ENCODE data around the gene PRRX1.

The PRRX1 gene

DNA sequence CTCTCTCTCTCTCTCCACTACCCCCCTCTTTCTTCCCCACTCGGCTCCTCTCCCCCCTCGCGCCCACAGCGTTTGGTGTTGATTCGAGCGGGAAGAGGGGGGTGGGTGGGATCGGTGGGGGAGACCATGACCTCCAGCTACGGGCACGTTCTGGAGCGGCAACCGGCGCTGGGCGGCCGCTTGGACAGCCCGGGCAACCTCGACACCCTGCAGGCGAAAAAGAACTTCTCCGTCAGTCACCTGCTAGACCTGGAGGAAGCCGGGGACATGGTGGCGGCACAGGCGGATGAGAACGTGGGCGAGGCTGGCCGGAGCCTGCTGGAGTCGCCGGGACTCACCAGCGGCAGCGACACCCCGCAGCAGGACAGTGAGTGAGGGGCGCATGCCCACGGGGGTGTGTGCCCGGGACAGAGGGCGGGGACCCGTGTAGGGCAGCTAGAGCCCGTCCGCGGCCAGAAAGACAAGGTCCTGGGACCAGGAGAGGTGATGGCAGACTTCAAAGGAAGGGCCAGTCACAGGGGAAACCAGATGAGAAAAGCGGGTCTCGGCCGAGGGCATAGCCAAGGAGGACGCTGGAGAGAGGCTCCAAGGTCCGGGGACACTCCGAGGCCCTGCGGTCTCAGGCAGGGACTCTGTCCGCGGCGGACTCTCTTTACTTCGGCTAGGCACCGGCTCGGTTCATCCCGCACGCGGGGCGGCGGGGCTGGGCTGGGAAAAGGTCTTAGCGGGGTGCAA lies at the start of gene PRRX1:
TSS of gene PRRX1 (plus strand) at position 39 of the 735 bp plus-strand sequence. CDS start at position 127, 88 bp downstream.
- DNase-seq: no peak

DNA sequence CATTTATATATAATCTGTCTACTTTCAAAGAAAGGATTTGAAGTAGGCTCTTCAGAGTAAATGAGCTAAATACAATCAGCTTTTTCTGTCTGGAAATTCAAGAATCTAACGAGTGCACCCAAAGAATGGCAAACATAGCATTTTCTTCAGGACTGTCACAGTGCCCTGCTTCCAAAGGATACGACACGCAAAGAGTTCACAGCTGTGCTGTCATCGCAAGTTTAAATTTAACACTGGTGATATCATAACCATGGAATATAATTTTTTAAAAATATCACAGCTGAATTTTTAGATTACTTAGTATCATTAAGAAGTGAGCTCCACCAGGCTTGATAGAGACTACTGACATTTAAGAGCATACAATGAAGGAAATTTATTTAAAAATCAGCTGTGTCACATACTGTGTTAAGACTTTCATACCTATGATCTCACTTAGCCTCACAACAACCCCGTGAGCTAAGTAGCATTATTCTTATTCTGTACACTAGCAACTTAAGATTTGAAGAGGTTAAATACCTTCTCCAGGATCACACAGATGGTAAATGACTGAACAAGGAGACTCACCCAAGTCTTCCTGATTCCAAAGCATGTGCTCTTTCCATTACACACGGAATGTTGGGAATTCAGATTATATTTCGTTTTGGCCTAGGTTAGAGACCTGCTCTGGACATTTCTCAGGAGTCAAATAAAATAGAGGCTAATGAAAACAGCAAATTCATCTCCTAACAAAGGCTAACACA lies 46.2 kb upstream of the PRRX1 start:
- DNase-seq: no peak

DNA sequence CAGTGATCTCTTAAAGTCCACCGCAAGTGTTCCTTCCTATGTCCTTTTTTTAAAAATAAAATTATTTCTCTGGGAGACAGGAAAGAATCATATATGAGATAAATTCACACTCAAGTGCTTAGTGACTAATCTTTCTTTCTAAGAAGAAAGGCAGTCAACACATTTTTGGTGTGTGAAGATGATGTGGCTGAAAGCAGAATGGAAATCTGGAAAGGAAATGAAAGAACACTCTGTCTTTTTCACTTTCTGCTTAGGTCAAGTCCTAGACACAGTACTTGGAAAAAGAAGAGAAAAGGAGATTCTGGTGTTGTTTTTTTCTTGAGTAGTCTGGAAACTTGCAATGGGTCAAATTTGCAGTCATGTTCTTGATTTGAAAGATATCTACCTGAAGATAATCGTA lies 45.5 kb upstream of the PRRX1 start:
- DNase-seq: no peak

DNA sequence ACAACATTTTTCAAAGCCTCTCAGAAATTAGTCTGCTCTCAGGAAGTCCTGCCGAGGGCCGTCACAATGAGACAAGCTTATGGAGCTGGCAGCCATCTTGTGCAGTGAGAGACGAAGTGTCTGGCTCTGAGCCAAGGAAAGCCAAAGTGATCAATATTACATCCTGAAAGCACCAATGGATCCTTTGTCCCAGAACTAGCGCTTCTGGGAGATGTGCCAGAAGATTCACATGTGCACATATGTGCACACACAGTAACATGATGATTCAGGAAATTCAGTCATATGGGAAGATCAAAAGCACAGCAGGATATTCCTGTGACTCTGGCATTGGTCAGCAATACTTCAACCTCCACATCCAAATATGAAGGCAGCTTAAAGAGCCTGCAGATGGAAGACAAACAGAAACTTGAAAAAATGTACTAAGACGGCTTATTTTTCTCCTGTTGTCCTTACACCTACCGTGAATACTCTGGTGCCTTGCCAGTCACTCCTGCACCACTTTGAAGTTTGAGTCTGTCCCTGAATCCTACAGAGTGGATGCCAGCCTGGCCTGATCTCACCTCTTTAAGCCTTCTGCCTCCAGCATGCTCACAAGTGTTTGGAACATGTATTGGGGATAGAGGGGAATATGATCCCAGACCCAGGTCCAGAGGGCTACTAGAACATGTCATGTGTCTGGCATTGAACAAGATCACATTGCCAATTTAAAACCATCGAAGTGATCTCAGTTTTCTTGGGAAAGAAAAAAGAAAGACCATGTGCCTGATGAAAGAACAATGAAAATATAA lies 44.5 kb upstream of the PRRX1 start:
- DNase-seq: peak; percentile 81

GRCh38 chr1:170620164-170620563 lies 43.8 kb upstream of the PRRX1 start:
- no peak for DNase-seq

DNA sequence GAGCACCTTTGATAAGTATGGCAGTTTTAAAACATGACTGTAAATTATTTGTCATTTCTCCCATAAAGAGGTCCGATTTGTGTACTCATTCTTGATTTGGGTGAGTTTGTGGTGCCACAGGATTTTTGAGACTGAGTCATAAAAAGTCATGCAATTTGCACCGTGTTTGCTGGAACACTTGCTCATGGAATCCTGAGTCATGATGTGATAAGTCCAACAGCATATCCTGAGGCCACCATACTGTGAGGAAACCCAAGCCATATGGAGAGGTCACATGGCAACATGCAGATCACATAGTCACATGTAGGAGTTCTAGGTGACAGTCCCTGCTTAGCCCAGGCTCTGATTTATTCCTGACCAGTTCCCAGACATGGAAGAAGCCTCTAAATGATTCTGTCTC lies 40.8 kb upstream of the PRRX1 start:
- no peak for DNase-seq

- DNase-seq: no peak
These were observed 39.8 kb upstream of the PRRX1 start for GRCh38 chr1:170624146-170624545.

DNA sequence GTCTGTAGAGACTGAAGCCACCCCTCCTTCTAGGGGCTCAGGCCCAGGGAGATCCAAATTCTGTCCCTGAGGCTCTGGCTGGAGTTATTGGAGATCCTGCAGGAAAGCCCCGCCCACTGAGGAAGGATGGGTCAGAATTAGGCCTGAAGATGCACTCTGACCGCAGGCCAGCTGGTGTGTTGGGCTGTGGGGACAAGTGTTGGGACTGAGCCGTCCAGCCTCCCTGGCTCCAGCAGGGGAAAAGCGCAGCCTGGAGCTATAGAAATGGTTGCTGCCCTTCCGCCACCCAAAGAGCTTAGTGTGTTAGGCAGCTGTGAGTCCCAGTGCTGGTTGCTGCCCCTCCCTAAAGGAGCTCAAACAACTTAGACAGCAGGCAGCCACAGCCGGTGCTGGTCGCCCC lies 33.0 kb upstream of the PRRX1 start:
- no peak for DNase-seq

GRCh38 chr1:170634293-170634692 lies 29.6 kb upstream of the PRRX1 start:
- DNase-seq: no peak

DNA sequence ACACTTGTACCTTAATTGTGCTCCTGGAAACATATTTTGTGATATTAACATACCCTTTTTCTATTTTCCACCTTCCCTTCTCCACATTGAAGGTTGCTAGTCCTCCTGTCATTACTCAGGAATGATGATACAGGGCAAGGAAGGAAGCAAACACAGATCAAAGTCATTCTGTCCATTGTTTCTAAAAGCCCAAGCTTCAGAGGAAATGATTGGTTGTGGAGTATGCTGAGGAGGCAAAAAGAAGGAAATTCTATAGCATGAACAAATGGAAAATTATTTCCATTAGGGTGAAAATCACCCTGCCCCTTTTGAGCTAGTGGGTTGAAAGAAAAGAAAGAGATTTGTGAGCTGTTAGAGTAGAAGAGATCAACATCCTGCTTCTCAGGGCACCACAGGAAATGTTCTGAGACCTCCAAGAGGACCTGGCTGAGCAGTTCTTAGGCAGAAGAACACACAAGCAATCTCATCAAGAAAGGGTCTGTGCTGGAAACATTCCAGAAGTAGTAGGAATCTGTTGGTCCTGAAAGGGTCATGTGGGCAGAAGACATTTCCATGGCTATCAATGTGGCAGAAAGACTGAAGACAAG lies 29.0 kb upstream of the PRRX1 start:
- no peak for DNase-seq

DNA sequence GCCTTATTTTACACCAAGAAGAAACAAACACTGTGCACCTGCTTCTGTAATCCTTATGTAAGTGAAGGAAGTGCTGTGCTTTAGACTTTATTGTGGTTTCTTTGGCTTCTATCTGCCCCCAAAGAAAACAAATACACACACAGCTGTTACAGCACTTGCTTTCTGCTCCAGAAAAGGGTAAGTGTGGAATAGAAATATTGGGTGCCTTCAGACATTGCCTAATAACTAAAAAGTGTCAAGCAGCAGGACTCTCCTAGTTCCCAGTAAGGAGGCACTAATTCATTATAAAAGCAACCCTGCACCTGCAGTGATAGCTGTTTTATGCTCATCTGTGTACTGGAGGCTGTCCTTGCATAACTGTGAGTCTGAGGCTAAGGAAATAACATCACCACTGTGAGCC lies 23.4 kb upstream of the PRRX1 start:
- DNase-seq: no peak

- DNase-seq: no peak
These were observed 6.6 kb upstream of the PRRX1 start for GRCh38 chr1:170657275-170657853.

- DNase-seq: no peak
These were observed 4.4 kb upstream of the PRRX1 start for GRCh38 chr1:170659399-170660035.

GRCh38 chr1:170660281-170660713 lies 3.6 kb upstream of the PRRX1 start:
- no peak for DNase-seq

GRCh38 chr1:170660871-170661645 lies 2.9 kb upstream of the PRRX1 start:
- no peak for DNase-seq

DNA sequence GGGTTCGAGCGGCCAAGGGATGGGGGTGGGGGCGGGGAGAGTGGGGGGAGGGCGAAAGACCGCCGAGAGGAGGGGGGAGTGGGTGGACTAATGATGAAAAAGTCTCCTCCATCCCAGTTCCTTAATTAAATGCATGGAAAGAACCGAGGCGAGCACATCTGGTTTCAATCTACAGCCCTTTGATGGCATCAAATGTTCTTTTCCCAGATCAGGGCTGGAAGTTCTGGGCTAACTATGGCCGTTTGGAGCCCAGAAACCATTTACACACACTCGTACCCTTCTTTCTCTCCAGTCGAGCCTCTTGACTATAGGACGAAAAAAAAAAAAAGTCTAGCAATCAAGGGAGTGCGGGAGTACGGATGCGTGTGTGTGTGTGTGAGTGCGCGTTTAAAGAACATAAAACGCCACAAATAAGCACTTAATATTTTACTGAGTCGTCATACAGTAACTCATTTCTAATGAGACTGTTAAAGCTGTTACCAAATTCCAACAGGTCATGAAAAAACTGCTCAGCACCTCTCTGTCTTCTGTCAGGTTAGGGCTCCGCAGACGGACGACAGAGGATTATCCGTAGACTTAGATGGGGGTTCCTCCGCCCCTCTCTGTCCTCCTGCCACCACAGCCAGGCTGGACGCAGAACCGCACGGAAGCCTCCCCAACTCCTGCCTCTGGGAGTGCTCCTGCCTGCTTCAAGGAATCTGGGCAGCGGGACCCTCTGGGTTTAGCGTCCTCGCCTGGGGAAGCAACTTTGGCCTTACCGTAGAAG lies 2.1 kb upstream of the PRRX1 start:
- DNase-seq: no peak

DNA sequence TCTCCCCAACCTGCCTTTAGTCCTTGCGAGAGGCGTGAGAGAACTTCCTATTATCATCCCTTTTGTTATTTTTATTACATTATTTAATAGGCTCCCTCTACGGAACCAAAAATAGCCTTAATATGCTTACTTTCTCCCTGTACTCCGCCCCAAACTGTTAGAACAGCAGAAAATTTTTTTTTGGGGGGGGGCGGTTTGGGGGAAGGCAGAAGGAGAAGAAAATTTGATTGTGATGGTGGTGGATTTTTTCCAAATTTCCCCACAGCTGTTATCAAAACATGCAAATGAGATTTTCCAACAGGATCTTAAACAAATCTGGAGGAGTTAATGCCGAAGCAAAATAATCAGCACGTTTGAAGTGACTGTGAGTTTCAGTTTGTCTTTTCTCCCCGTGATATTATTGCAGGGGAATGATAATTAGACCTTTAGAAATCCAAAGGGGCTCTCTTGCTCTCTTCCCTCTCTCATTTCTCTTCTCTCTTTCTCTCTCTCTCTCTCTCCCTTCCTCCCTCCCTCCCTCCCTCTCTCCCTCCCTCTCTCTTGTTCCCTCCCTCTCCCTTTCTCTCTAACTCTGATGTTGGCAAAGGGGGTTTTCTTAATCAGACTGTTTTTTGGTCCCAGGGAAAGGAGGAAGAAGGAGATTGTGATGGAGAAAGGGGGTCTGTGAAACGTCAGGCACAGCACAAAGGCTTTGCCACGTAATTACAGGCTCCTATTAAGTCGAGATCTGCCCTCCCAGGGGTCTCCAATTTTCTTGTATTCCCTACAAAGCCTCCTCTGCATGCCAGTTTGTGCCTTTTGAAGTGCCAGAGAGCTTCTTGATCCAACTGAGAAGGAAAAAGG lies 1.1 kb upstream of the PRRX1 start:
- no peak for DNase-seq

DNA sequence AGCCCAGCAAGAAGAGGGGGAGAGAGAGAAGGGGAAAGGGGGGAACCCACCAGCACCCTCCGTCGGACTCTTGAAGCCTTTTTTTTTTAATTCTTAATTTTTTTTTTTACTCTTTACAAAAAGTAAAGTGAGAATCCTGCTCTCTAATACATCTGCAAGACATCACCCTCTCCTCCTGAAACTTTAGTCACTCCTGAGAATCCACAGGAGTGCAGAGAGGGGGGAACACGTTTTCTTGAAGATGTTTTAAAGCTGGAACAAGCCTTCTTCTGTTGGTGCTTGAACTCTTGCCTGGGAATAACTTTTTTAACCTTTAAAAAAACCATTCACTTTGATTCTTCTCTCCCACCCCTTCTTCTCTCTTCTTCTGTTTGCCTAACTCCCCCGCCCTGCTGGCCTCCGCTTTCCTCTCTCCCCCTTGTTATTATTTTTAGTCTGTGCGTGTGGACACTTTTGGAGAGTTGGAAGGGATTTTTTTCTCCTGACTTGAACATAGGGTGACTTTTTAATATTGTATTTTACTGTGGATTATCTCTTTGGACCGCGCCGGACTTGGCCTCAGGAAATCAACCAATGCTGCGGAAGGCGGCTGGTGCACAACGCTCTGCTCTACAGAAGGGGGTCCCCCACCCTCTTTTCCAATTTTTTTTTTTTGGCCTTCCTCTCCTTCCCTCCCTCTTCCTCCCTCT lies 383 bp upstream of the PRRX1 start:
- DNase-seq: no peak
